Osteoblast (primary cell): ENCODE results near the gene GLTP. TPM values are rescaled to one million over a fixed set of nuclear protein-coding genes. Genes with fewer than 3 reads are reported as not detected.

Experiments used
- DNase-seq: peaks from one replicate; pipeline ENCODE4 v3.0.0; 2011; ENCODE audit warnings: low spot score, mixed read lengths; ENCODE audit not compliant: insufficient read length; ENCODE audit errors: missing footprints
- H2AFZ ChIP-seq: 2 replicates; pipeline ENCODE4 v1.6.0; 2011; ENCODE audit warnings: mild to moderate bottlenecking, low read length
- H3K27ac ChIP-seq: 2 replicates; pipeline ENCODE4 v1.5.1; 2011; ENCODE audit warnings: mild to moderate bottlenecking, low read depth, low read length, moderate library complexity
- H3K27me3 ChIP-seq: 2 replicates; pipeline ENCODE4 v1.6.0; 2012; ENCODE audit warnings: mild to moderate bottlenecking, control low read depth, inconsistent platforms, low read length, moderate library complexity; ENCODE audit not compliant: insufficient read depth
- H3K36me3 ChIP-seq: 2 replicates; pipeline ENCODE4 v1.5.1; 2011; ENCODE audit warnings: mild to moderate bottlenecking, low read length, control low read depth, moderate library complexity; ENCODE audit not compliant: insufficient read depth
- H3K4me1 ChIP-seq: 2 replicates; pipeline ENCODE4 v1.5.1; 2011; ENCODE audit warnings: mild to moderate bottlenecking, low read length, control low read depth, moderate library complexity; ENCODE audit not compliant: insufficient read depth
- H3K4me2 ChIP-seq: 2 replicates; pipeline ENCODE4 v1.6.0; 2011; ENCODE audit warnings: mild to moderate bottlenecking, low read length; ENCODE audit not compliant: insufficient read depth
- H3K4me3 ChIP-seq: fragments of 200-600 bp; sonication (generic); 3 replicates; pipeline ENCODE4 v1.5.1; 2012; ENCODE audit warnings: mild to moderate bottlenecking, low read length, inconsistent platforms; ENCODE audit not compliant: insufficient read depth
- H3K79me2 ChIP-seq: 2 replicates; pipeline ENCODE4 v1.6.0; 2012; ENCODE audit warnings: mild to moderate bottlenecking, low read length, control low read depth, inconsistent platforms; ENCODE audit not compliant: insufficient read depth
- H3K9me3 ChIP-seq: 2 replicates; pipeline ENCODE4 v1.5.1; 2011; ENCODE audit warnings: low read depth, low read length, control low read depth
- H4K20me1 ChIP-seq: 2 replicates; pipeline ENCODE4 v1.6.0; 2012; ENCODE audit warnings: mild to moderate bottlenecking, low read length, control low read depth; ENCODE audit not compliant: insufficient read depth
- CTCF ChIP-seq: IDR thresholded peaks from 2 replicates; pipeline ENCODE4 v1.5.1; 2011; ENCODE audit warnings: mild to moderate bottlenecking, low read depth, low read length, moderate library complexity; ENCODE audit errors: extremely low read depth
- total RNA-seq: library from RNA; depleted of rRNA; stranded (reverse); fragments of >200 nt; gene quantifications from 2 replicates; pipeline ENCODE4 v1.2.3, GENCODE V29; 2012

The GLTP gene
- total RNA-seq, 1 donor: 50.3 TPM

- no peaks in the 10 kb centered on the region for H3K79me2 ChIP-seq
- H4K20me1 ChIP-seq: peaks cover 10% of the 10 kb centered on the region
- no peaks in the 10 kb centered on the region for H3K9me3 ChIP-seq
- DNase-seq: peak; percentile 66
- no peak overlapping the region for H3K4me3 ChIP-seq
- H3K36me3 ChIP-seq: no peaks in the 10 kb centered on the region
- no peak overlapping the region for H3K4me2 ChIP-seq
- no peak overlapping the region for H3K27ac ChIP-seq
- no peak overlapping the region for H2AFZ ChIP-seq
- H3K27me3 ChIP-seq: no peaks in the 10 kb centered on the region
- no peak for TF ChIP-seq CTCF
- H3K4me1 ChIP-seq: no peaks in the 10 kb centered on the region
These were observed 57.9 kb downstream of the GLTP start for GRCh38 chr12:109822416-109822815.

- peaks cover 12% of the 10 kb centered on the region for H4K20me1 ChIP-seq
- no peak overlapping the region for H3K4me2 ChIP-seq
- TF ChIP-seq CTCF: no peak
- no peaks in the 10 kb centered on the region for H3K9me3 ChIP-seq
- H3K4me1 ChIP-seq: no peaks in the 10 kb centered on the region
- H3K27ac ChIP-seq: no peak overlapping the region
- no peaks in the 10 kb centered on the region for H3K79me2 ChIP-seq
- no peak overlapping the region for H2AFZ ChIP-seq
- no peak overlapping the region for H3K4me3 ChIP-seq
- no peak for DNase-seq
- H3K27me3 ChIP-seq: no peaks in the 10 kb centered on the region
- H3K36me3 ChIP-seq: no peaks in the 10 kb centered on the region
These were observed 58.4 kb downstream of the GLTP start for GRCh38 chr12:109821968-109822367.

- no peak overlapping the region for H3K4me3 ChIP-seq
- no peak overlapping the region for H2AFZ ChIP-seq
- peaks cover 15% of the 10 kb centered on the region for H4K20me1 ChIP-seq
- no peak overlapping the region for H3K4me2 ChIP-seq
- H3K9me3 ChIP-seq: no peaks in the 10 kb centered on the region
- H3K79me2 ChIP-seq: no peaks in the 10 kb centered on the region
- no peaks in the 10 kb centered on the region for H3K4me1 ChIP-seq
- H3K27ac ChIP-seq: no peak overlapping the region
- H3K27me3 ChIP-seq: no peaks in the 10 kb centered on the region
- DNase-seq: peak; percentile 83
- H3K36me3 ChIP-seq: no peaks in the 10 kb centered on the region
- no peak for TF ChIP-seq CTCF
These were observed 59.4 kb downstream of the GLTP start for GRCh38 chr12:109820816-109821381.

GRCh38 chr12:109818905-109819500, 61.3 kb downstream of the GLTP start:
- no peak for TF ChIP-seq CTCF
- H2AFZ ChIP-seq: no peak overlapping the region
- H3K79me2 ChIP-seq: no peaks in the 10 kb centered on the region
- peak; percentile 95 for DNase-seq
- H4K20me1 ChIP-seq: peaks cover 15% of the 10 kb centered on the region
- no peaks in the 10 kb centered on the region for H3K9me3 ChIP-seq
- no peaks in the 10 kb centered on the region for H3K4me1 ChIP-seq
- no peak overlapping the region for H3K27ac ChIP-seq
- H3K36me3 ChIP-seq: no peaks in the 10 kb centered on the region
- no peak overlapping the region for H3K4me2 ChIP-seq
- H3K4me3 ChIP-seq: no peak overlapping the region
- no peaks in the 10 kb centered on the region for H3K27me3 ChIP-seq
